ENCODE results near the gene PAFAH2. TPM values are rescaled to one million over a fixed set of nuclear protein-coding genes. Genes with fewer than 3 reads are reported as not detected.

The PAFAH2 gene
- total RNA-seq, 1 donor from 2014 or later: 10.7 TPM

- no peaks in the 10 kb centered on the region for H3K9me3 Mint-ChIP-seq
- no peak overlapping the region for H3K4me3 Mint-ChIP-seq
- H3K27ac Mint-ChIP-seq (ENCODE audit: unreplicated experiment): no peak overlapping the region
- no peak for DNase-seq (ENCODE audit: low read depth, low spot score)
- TF ChIP-seq, protein P1, sequence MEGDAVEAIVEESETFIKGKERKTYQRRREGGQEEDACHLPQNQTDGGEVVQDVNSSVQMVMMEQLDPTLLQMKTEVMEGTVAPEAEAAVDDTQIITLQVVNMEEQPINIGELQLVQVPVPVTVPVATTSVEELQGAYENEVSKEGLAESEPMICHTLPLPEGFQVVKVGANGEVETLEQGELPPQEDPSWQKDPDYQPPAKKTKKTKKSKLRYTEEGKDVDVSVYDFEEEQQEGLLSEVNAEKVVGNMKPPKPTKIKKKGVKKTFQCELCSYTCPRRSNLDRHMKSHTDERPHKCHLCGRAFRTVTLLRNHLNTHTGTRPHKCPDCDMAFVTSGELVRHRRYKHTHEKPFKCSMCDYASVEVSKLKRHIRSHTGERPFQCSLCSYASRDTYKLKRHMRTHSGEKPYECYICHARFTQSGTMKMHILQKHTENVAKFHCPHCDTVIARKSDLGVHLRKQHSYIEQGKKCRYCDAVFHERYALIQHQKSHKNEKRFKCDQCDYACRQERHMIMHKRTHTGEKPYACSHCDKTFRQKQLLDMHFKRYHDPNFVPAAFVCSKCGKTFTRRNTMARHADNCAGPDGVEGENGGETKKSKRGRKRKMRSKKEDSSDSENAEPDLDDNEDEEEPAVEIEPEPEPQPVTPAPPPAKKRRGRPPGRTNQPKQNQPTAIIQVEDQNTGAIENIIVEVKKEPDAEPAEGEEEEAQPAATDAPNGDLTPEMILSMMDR (conservative IDR thresholded peaks at IDR 0.05): no peak
- H3K27me3 Mint-ChIP-seq (ENCODE audit: low read depth): no peaks in the 10 kb centered on the region
- no peaks in the 10 kb centered on the region for H3K4me1 Mint-ChIP-seq
- peaks cover 21% of the 10 kb centered on the region for H3K36me3 Mint-ChIP-seq (ENCODE audit: low read depth)
These were observed 20.1 kb downstream of the PAFAH2 start for GRCh38 chr1:25977801-25978200.

GRCh38 chr1:25973610-25974321 is 24.1 kb downstream of the PAFAH2 start:
- H3K36me3 Mint-ChIP-seq (ENCODE audit: low read depth): peaks cover 22% of the 10 kb centered on the region
- no peak overlapping the region for H3K4me3 Mint-ChIP-seq
- no peaks in the 10 kb centered on the region for H3K27me3 Mint-ChIP-seq (ENCODE audit: low read depth)
- H3K27ac Mint-ChIP-seq (ENCODE audit: unreplicated experiment): no peak overlapping the region
- DNase-seq (ENCODE audit: low read depth, low spot score): no peak
- no peaks in the 10 kb centered on the region for H3K9me3 Mint-ChIP-seq
- TF ChIP-seq, protein P1 (conservative IDR thresholded peaks at IDR 0.05): no peak
- H3K4me1 Mint-ChIP-seq: no peaks in the 10 kb centered on the region

DNA sequence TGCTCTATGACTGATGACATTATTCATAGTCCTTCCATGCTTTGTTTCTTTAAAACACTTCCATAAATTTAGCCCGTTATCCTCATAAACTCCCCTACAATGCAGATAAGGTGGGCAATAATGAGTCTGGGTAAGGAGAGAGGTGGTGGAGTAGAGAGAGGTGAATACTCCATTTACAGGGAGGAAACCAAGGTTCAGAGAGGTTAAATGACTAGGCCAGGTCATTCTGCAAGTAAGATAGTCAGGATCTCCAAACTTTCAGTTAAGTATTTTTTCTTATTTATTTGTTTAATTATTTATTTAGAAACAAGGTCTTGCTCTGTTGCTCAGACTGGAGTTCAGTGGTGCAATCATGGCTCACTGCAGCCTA is 26.1 kb downstream of the PAFAH2 start:
- DNase-seq (ENCODE audit: low read depth, low spot score): no peak
- no peaks in the 10 kb centered on the region for H3K4me1 Mint-ChIP-seq
- H3K9me3 Mint-ChIP-seq: peaks cover 4% of the 10 kb centered on the region
- TF ChIP-seq, protein P1 (conservative IDR thresholded peaks at IDR 0.05): no peak
- no peaks in the 10 kb centered on the region for H3K27me3 Mint-ChIP-seq (ENCODE audit: low read depth)
- peaks cover 35% of the 10 kb centered on the region for H3K36me3 Mint-ChIP-seq (ENCODE audit: low read depth)
- H3K27ac Mint-ChIP-seq (ENCODE audit: unreplicated experiment): no peak overlapping the region
- H3K4me3 Mint-ChIP-seq: no peak overlapping the region

DNA sequence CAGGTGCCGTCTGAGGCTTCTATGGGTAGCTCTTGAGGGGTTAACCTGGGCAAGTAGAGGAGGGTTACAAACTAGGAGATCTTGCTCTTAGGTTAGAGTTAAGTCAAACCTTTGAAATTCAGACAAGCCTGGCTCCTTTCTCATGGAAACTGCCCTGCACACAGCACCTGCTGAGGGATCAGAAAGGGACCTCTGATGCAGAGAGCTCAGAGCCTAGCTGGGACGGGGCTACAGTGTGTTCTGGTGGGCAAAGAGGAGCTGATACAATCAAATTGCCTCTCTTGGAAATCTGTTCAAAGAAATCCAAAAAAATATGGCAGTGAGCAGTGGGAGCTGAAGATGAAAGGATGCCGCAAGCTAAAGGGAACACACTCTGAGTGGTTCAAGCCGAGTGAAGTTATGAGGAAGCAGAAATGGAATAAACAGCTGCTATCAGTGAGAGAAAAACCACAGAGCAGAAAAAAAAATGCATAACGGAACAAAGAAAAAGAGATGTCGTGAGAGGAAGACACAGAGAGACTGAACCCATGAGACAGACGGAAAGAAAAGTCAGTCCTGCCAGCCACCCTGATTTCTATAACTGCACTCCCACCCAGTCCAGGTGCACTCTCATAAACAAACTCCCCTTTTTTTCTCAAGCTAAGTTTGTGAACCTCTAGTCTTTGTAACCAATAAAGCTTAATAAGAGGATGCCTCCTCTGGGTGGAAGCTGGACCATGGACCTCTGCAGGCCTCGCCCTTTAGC is 26.6 kb downstream of the PAFAH2 start:
- no peak overlapping the region for H3K27ac Mint-ChIP-seq (ENCODE audit: unreplicated experiment)
- H3K27me3 Mint-ChIP-seq (ENCODE audit: low read depth): no peaks in the 10 kb centered on the region
- TF ChIP-seq, protein P1 (conservative IDR thresholded peaks at IDR 0.05): no peak
- peaks cover 4% of the 10 kb centered on the region for H3K9me3 Mint-ChIP-seq
- no peak for DNase-seq (ENCODE audit: low read depth, low spot score)
- no peaks in the 10 kb centered on the region for H3K4me1 Mint-ChIP-seq
- H3K36me3 Mint-ChIP-seq (ENCODE audit: low read depth): peaks cover 35% of the 10 kb centered on the region
- no peak overlapping the region for H3K4me3 Mint-ChIP-seq

- no peak overlapping the region for H3K27ac Mint-ChIP-seq (ENCODE audit: unreplicated experiment)
- no peaks in the 10 kb centered on the region for H3K27me3 Mint-ChIP-seq (ENCODE audit: low read depth)
- H3K36me3 Mint-ChIP-seq (ENCODE audit: low read depth): peaks cover 45% of the 10 kb centered on the region
- no peak overlapping the region for H3K4me3 Mint-ChIP-seq
- TF ChIP-seq, protein P1 (conservative IDR thresholded peaks at IDR 0.05): no peak
- H3K4me1 Mint-ChIP-seq: peaks cover 4% of the 10 kb centered on the region
- DNase-seq (ENCODE audit: low read depth, low spot score): no peak
- H3K9me3 Mint-ChIP-seq: peaks cover 4% of the 10 kb centered on the region
These were observed 30.6 kb downstream of the PAFAH2 start for GRCh38 chr1:25967308-25967707.
